Tibial artery (tissue), 4 donors: ENCODE data around the gene ZNF462.

Source experiments
- DNase-seq, 2 donors: peaks; one replicate each; pipeline ENCODE4 v3.0.0-alpha.2; 2019
- H3K27ac ChIP-seq, 2 donors: fragments of 200-600 bp; sonication (generic) in 1 of 2; 1 replicate in 1 of 2; 2 replicates in 1 of 2; pipeline ENCODE4 v1.5.1; 2018 to 2019; ENCODE audit warnings: mild to moderate bottlenecking in 1 of 2
- H3K27me3 ChIP-seq, 2 donors: fragments of 200-600 bp; sonication (generic) in 1 of 2; one replicate each; pipeline versions ENCODE4 v1.5.1 to v1.6.0; 2016 to 2019
- H3K36me3 ChIP-seq, 3 donors: fragments of 200-600 bp; sonication (generic) in 2 of 3; one replicate each; pipeline ENCODE4 v1.5.1; 2016 to 2019; ENCODE audit warnings: mild to moderate bottlenecking in 2 of 3
- H3K4me1 ChIP-seq, 4 donors: fragments of 200-600 bp; sonication (generic) in 2 of 4; 1 replicate in 3 of 4; 2 replicates in 1 of 4; pipeline ENCODE4 v1.5.1; 2016 to 2019
- H3K4me3 ChIP-seq, 2 donors: fragments of 200-600 bp; sonication (generic) in 1 of 2; 1 replicate in 1 of 2; 2 replicates in 1 of 2; pipeline ENCODE4 v1.5.1; 2018 to 2019; ENCODE audit warnings: mild to moderate bottlenecking in 2 of 2
- H3K9me3 ChIP-seq, 3 donors: fragments of 200-600 bp; sonication (generic) in 1 of 3; one replicate each; pipeline ENCODE4 v1.5.1; 2016 to 2019
- intact Hi-C: fragments of 100-400 bp; cut with DNase I; formaldehyde crosslinking; loops from one replicate; pipeline ENCODE4 v1.15.0; 2023; ENCODE audit warnings: low total_unique reads
- TF ChIP-seq, protein P1 (sequence below), 2 experiments: fragments of 200-600 bp in 1 of 2; fragments of 450-650 bp in 1 of 2; IDR thresholded peaks; one replicate each; pipeline ENCODE4 v1.5.1; 2017 to 2019; ENCODE audit warnings: antibody characterized with exemption in 2 of 2, mild to moderate bottlenecking in 1 of 2, moderate library complexity in 1 of 2

Gene ZNF462

DNA sequence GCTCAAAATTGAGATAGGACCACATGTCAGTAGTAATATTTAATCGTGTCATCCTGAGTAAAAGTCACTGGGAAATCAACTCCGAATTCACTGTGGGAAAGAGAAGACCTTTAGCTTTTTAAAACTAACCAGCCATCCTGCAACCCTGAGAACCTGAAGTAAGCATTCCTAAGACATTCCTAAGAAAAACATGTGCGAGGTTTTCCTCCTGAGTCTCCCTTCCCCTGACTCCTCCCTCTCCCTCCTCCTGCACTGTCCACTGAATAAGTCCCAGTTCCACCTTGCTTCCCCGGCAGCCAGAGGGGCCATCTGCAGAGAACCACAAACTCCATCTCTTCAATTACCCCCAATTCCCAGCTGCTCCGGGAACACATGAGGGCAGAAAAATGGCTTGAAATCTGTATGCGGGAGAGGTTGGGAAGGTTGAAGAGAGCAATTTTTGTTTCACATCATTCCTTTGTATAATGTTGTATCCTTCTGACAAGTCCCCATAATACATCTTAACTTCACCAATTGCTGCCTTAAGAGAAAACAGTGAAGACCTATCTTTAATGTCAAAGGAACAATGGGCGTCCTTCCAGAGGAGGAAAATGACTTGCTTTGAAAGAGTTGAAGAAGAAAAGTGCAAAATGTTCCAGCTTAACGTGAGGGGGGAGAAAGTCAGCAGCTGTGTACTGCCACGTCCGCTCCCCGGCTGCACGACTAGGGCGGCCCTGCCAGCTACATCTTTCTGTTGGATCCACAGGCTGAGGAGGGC is 186.3 kb downstream of the ZNF462 start:
- H3K27ac ChIP-seq = no peak overlapping the region
- TF ChIP-seq, protein P1, sequence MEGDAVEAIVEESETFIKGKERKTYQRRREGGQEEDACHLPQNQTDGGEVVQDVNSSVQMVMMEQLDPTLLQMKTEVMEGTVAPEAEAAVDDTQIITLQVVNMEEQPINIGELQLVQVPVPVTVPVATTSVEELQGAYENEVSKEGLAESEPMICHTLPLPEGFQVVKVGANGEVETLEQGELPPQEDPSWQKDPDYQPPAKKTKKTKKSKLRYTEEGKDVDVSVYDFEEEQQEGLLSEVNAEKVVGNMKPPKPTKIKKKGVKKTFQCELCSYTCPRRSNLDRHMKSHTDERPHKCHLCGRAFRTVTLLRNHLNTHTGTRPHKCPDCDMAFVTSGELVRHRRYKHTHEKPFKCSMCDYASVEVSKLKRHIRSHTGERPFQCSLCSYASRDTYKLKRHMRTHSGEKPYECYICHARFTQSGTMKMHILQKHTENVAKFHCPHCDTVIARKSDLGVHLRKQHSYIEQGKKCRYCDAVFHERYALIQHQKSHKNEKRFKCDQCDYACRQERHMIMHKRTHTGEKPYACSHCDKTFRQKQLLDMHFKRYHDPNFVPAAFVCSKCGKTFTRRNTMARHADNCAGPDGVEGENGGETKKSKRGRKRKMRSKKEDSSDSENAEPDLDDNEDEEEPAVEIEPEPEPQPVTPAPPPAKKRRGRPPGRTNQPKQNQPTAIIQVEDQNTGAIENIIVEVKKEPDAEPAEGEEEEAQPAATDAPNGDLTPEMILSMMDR (IDR thresholded peaks at IDR 0.05) = no peak
- H3K27me3 ChIP-seq = peaks cover 0 to 5% of the 10 kb centered on the region in 2 donors
- H3K9me3 ChIP-seq = no peaks in the 10 kb centered on the region
- H3K4me1 ChIP-seq = peaks cover 0 to under 1% (median 0%) of the 10 kb centered on the region in 4 donors
- no peaks in the 10 kb centered on the region for H3K36me3 ChIP-seq
- intact Hi-C loops = no loop called here
- no peak for DNase-seq
- no peak overlapping the region for H3K4me3 ChIP-seq

GRCh38 chr9:107049803-107050184 is 186.8 kb downstream of the ZNF462 start:
- no peak overlapping the region for H3K27ac ChIP-seq
- H3K36me3 ChIP-seq = no peaks in the 10 kb centered on the region
- DNase-seq = no peak
- H3K27me3 ChIP-seq = peaks cover 0 to 5% of the 10 kb centered on the region in 2 donors
- peaks cover 0 to 3% (median 0%) of the 10 kb centered on the region in 4 donors for H3K4me1 ChIP-seq
- TF ChIP-seq, protein P1 (IDR thresholded peaks at IDR 0.05) = no peak
- H3K4me3 ChIP-seq = no peak overlapping the region
- intact Hi-C loops = no loop called here
- no peaks in the 10 kb centered on the region for H3K9me3 ChIP-seq

DNA sequence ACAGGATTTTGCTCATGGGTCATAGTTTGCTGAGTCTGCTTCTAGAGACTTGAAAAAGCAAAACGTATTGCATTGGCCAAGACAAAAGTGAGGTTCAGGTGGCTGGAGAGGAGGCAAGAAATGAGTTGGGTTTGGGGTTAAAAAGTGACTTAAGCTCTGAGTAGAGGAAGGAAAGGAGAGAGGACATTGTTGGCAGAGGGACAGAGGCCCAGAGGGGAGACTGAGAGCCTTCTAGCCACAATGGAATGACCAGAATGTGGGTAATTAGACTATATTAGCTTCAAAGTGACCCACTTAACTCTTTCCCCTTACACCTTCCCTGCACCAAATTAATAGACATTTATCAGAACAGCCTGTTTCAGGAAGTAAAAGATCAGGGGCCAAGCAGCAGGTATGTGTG is 188.4 kb downstream of the ZNF462 start:
- intact Hi-C loops = no loop called here
- no peaks in the 10 kb centered on the region for H3K9me3 ChIP-seq
- peaks cover 0 to 5% of the 10 kb centered on the region in 2 donors for H3K27me3 ChIP-seq
- no peak overlapping the region for H3K4me3 ChIP-seq
- no peaks in the 10 kb centered on the region for H3K36me3 ChIP-seq
- TF ChIP-seq, protein P1 (IDR thresholded peaks at IDR 0.05) = no peak
- DNase-seq = no peak
- H3K27ac ChIP-seq = no peak overlapping the region
- peaks cover 0 to 3% (median 0%) of the 10 kb centered on the region in 4 donors for H3K4me1 ChIP-seq

DNA sequence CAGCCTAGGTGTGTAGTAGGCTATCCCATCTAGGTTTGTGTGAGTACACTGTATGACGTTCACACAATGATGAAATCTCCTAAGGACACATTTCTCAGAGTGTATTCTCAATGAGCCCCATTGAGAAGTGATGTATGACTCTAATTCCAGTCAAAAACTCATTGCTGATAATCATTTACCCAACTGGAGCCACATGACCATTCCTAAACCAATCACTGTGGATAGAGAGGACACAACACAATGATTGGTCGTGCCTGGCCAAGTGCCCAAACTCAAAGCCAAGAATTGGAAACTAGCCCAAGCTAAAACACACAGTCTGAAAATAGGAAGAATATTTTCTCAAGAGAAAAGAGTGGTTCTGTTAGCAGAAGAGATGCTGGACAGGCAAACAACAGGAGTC is 191.2 kb downstream of the ZNF462 start:
- Histone ChIP-seq H3K27ac (no peak overlapping the region), H3K4me1 (peaks cover 0 to 3% (median 0%) of the 10 kb centered on the region in 4 donors), H3K27me3 (no peaks in the 10 kb centered on the region), H3K9me3 (no peaks in the 10 kb centered on the region), H3K36me3 (no peaks in the 10 kb centered on the region), H3K4me3 (no peak overlapping the region)
- TF ChIP-seq, protein P1 (IDR thresholded peaks at IDR 0.05) = no peak
- no peak for DNase-seq
- intact Hi-C loops = no loop called here

- Histone ChIP-seq H3K4me1 (peaks cover 0 to 2% (median 0%) of the 10 kb centered on the region in 4 donors), H3K36me3 (no peaks in the 10 kb centered on the region), H3K4me3 (no peak overlapping the region), H3K9me3 (no peaks in the 10 kb centered on the region), H3K27me3 (no peaks in the 10 kb centered on the region), H3K27ac (no peak overlapping the region)
- TF ChIP-seq, protein P1 (IDR thresholded peaks at IDR 0.05) = no peak
- no peak for DNase-seq
- intact Hi-C loops = no loop called here
These were observed 196.3 kb downstream of the ZNF462 start for GRCh38 chr9:107059220-107059619.
